Body of pancreas (tissue), 4 donors: Measurements from ENCODE around the gene ANKRD6. TPM values are rescaled to one million over a fixed set of nuclear protein-coding genes. Genes with fewer than 3 reads are reported as not detected.

Source experiments
- ATAC-seq: fragments of 150-250 bp; one replicate; pipeline ENCODE4 v1.9.1; 2016
- DNase-seq, 4 donors: peaks; one replicate each; pipeline ENCODE4 v3.0.0-alpha.2; 2019
- H3K27ac ChIP-seq, 4 donors: fragments of 200-600 bp; sonication (generic); 1 replicate in 3 of 4; 2 replicates in 1 of 4; pipeline versions ENCODE4 v1.5.1 to v1.6.1; 2016 to 2019; ENCODE audit warnings: mild to moderate bottlenecking in 1 of 4, mixed read lengths in 1 of 4, moderate library complexity in 1 of 4
- H3K27me3 ChIP-seq, 2 donors: fragments of 200-600 bp; sonication (generic); one replicate each; pipeline ENCODE4 v1.6.0; 2016; ENCODE audit warnings: mild to moderate bottlenecking in 1 of 2
- H3K36me3 ChIP-seq, 2 donors: fragments of 200-600 bp; sonication (generic); replicated peaks in 1 of 2; 2 replicates each; pipeline ENCODE4 v1.5.1; 2016; ENCODE audit warnings: low read depth in 2 of 2; ENCODE audit not compliant: insufficient read depth in 1 of 2
- H3K4me1 ChIP-seq: fragments of 200-600 bp; sonication (generic); one replicate; pipeline ENCODE4 v1.6.0; 2016
- H3K4me3 ChIP-seq, 2 donors: fragments of 200-600 bp; sonication (generic); 1 replicate in 1 of 2; 2 replicates in 1 of 2; pipeline ENCODE4 v1.5.1; 2016 to 2019
- H3K9me3 ChIP-seq, 3 donors: fragments of 200-600 bp; sonication (generic); 1 replicate in 2 of 3; 2 replicates in 1 of 3; pipeline ENCODE4 v1.5.1; 2016
- POLR2A ChIP-seq, 3 donors: fragments of 450-650 bp; IDR thresholded peaks; one replicate each; pipeline ENCODE4 v1.6.1; 2016; ENCODE audit warnings: antibody characterized with exemption in 3 of 3, mild to moderate bottlenecking in 2 of 3
- WGBS, 2 donors: methylation state at CpG; one replicate each; pipeline ENCODE4 v1.1.5; 2017; 5-methylcytosine and 5-hydroxymethylcytosine counted together
- intact Hi-C: fragments of 100-400 bp; cut with DNase I; formaldehyde crosslinking; loops from one replicate; pipeline ENCODE4 v1.15.1; 2023
- total RNA-seq, 2 donors: library from RNA; depleted of rRNA; stranded (reverse); fragments of >200 nt; gene quantifications; one replicate each; pipeline ENCODE4 v1.1.0, GENCODE V29; 2016
- TF ChIP-seq, protein P1 (sequence below), 7 experiments: fragments of 450-650 bp in 4 of 7; fragments of 200-600 bp in 3 of 7; sonication (generic) in 3 of 7; IDR thresholded peaks; one replicate each; pipeline ENCODE4 v1.5.1; 2016 to 2019; ENCODE audit warnings: antibody characterized with exemption in 7 of 7

ANKRD6 gene
- total RNA-seq, 2 donors from 2014 or later: 16.9 to 21.4 TPM

DNA sequence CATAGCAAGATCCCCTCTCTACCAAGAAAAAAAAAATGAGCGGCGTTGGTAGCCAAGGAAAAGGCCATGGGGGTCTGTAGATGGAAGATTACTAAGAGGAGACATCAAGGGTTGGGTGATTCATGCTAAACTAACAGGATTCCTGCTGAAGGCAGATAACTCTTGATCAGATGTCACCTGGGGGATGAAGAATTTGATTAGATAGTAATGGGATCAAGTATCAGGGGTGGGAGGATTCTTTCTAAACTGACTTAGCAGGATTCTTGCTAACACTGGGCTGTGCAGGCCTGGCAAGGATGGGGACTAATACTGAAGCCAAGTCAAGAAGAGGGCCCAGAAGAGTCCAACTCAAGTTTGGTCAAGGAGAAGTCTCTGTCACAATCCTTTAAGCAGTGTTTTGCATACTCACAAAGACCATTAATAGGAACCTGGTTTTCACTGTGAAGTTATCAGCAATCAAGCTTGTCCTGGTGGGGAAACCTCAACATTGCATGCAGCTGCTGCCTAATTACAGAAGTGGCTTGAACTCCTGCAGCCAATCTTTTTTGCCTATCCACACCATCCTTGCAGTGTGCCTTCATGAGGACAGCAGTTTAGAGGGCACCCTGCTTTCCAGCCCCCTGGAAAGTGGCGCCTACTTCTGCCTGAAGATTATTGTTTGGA is 61.3 kb downstream of the ANKRD6 start:
- Histone ChIP-seq H3K4me3 (no peak overlapping the region), H3K27me3 (no peaks in the 10 kb centered on the region), H3K4me1 (no peaks in the 10 kb centered on the region), H3K9me3 (no peaks in the 10 kb centered on the region), H3K36me3 (no peaks in the 10 kb centered on the region), H3K27ac (no peak overlapping the region)
- ATAC-seq (no peak), DNase-seq (no peak)
- WGBS, 2 donors: 93 to 96% methylated on average over 3 of the region's 3 CpGs
- TF ChIP-seq, protein P1, sequence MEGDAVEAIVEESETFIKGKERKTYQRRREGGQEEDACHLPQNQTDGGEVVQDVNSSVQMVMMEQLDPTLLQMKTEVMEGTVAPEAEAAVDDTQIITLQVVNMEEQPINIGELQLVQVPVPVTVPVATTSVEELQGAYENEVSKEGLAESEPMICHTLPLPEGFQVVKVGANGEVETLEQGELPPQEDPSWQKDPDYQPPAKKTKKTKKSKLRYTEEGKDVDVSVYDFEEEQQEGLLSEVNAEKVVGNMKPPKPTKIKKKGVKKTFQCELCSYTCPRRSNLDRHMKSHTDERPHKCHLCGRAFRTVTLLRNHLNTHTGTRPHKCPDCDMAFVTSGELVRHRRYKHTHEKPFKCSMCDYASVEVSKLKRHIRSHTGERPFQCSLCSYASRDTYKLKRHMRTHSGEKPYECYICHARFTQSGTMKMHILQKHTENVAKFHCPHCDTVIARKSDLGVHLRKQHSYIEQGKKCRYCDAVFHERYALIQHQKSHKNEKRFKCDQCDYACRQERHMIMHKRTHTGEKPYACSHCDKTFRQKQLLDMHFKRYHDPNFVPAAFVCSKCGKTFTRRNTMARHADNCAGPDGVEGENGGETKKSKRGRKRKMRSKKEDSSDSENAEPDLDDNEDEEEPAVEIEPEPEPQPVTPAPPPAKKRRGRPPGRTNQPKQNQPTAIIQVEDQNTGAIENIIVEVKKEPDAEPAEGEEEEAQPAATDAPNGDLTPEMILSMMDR (IDR thresholded peaks at IDR 0.05): no peak
- no peak for TF ChIP-seq POLR2A (IDR thresholded peaks at IDR 0.05)
- intact Hi-C loops: no loop called here

DNA sequence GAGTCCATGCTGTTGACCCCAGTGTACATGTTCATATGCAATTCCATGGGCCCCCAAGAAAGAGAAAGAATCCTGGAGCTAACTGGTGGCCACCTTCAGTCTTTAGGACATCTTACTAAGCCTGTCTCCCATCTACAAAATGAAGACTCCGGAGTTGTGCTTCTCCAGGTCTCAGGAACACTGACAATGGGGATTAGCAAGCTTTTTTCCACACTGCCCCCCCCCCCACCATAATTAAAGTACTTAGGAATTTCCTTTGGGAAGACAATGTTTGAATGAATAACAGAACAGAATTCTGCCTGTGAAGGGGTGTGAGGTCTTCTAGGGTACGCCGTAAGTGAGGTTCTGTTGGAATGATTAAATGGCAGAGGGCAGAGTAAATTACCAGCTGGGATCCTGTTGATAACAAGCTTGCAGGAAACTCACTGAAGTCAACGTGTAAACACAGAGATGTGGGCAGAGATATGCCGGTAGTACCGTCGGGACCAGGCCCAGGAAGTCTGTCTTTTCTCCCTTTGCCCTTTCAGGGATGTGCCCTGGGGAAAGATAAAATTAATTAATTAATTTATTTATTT is 63.1 kb downstream of the ANKRD6 start:
- Histone ChIP-seq H3K4me3 (no peak overlapping the region), H3K4me1 (no peaks in the 10 kb centered on the region), H3K9me3 (no peaks in the 10 kb centered on the region), H3K27me3 (no peaks in the 10 kb centered on the region), H3K36me3 (no peaks in the 10 kb centered on the region), H3K27ac (no peak overlapping the region)
- DNase-seq: no peak
- 26 to 46% methylated on average over 7 of the region's 7 CpGs for WGBS, 2 donors
- ATAC-seq: no peak
- intact Hi-C loops: no loop called here
- TF ChIP-seq, protein P1 (IDR thresholded peaks at IDR 0.05): no peak
- no peak for TF ChIP-seq POLR2A (IDR thresholded peaks at IDR 0.05)

DNA sequence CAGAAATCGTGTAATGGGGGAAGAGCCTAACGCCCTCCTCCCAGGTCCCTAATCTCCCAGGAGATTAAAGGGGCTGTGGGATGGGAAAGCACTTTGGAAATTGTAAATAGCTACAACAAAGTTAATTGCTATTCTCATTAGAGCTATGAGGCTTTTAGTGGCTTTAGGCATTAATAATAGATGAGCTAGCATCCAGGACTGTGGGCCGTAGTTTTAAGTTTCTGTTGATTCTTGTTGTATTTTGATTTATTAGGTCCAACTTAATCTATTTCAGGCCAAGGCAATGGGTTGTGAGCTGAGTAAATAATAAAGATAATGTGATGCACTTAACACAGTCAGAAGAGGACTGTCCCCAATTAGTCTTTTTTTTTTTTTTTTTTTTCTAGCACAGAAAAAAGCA is 67.7 kb downstream of the ANKRD6 start:
- TF ChIP-seq, protein P1 (IDR thresholded peaks at IDR 0.05): no peak
- no peak for TF ChIP-seq POLR2A (IDR thresholded peaks at IDR 0.05)
- H3K9me3 ChIP-seq: no peaks in the 10 kb centered on the region
- no peaks in the 10 kb centered on the region for H3K27me3 ChIP-seq
- WGBS, 2 donors: 88 to 91% methylated on average over 3 of the region's 3 CpGs
- no peak overlapping the region for H3K27ac ChIP-seq
- intact Hi-C loops: no loop called here
- no peaks in the 10 kb centered on the region for H3K36me3 ChIP-seq
- ATAC-seq (no peak), DNase-seq (no peak)
- no peaks in the 10 kb centered on the region for H3K4me1 ChIP-seq
- H3K4me3 ChIP-seq: no peak overlapping the region

DNA sequence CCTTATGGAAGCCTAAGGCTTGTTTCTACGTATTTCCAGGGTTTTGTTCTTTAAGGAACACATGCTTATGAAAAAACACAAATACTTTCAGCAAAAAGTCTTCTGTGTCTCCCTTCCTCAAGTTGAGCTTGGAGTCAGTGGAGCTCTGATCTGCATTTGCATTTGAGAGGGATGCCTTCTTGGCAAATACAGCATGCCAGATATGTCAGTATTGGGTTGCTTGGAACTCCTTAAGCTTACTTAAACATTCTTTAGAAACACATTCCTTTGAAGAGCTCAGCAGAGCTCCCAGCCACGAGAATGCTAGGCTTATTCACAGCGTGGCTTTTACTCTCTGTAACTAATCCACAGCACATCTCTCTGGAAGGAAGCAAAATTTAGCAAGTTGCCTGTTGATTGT is 68.3 kb downstream of the ANKRD6 start:
- intact Hi-C loops: no loop called here
- Histone ChIP-seq H3K27ac (no peak overlapping the region), H3K9me3 (no peaks in the 10 kb centered on the region), H3K27me3 (no peaks in the 10 kb centered on the region), H3K36me3 (no peaks in the 10 kb centered on the region), H3K4me3 (no peak overlapping the region), H3K4me1 (no peaks in the 10 kb centered on the region)
- DNase-seq (no peak), ATAC-seq (no peak)
- no peak for TF ChIP-seq POLR2A (IDR thresholded peaks at IDR 0.05)
- TF ChIP-seq, protein P1 (IDR thresholded peaks at IDR 0.05): no peak
- WGBS, 2 donors: 79% methylated on average over 3 of the region's 3 CpGs

DNA sequence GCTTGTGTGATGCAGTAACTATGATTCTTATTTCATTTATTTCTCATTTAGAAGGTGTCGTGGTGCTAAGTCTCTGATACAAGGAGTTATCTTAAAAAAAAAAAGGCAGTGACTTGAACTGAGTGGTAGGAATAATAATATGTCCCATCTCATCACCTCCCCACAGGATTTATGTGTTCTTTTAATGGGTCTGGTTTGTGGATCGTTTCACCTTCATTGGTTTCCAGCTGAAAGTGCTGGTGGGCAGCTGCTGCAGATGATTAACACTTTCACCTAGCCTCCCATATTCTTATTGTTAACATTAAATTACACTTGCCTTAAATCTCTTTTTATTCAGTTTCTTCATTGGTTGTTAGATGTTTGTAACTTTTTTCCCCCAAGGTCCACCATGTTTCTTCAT is 68.8 kb downstream of the ANKRD6 start:
- no peak for ATAC-seq
- intact Hi-C loops: no loop called here
- Histone ChIP-seq H3K4me3 (no peak overlapping the region), H3K27me3 (no peaks in the 10 kb centered on the region), H3K27ac (no peak overlapping the region), H3K4me1 (peaks cover 3% of the 10 kb centered on the region), H3K9me3 (no peaks in the 10 kb centered on the region), H3K36me3 (no peaks in the 10 kb centered on the region)
- no peak for TF ChIP-seq POLR2A (IDR thresholded peaks at IDR 0.05)
- TF ChIP-seq, protein P1 (IDR thresholded peaks at IDR 0.05): no peak
- WGBS, 2 donors: 93% methylated on average over 2 of the region's 2 CpGs
- no peak for DNase-seq
